Measurements from ENCODE around the gene SLC25A33.
"Not testable (repeated sequence)": the region's sequence is repeated elsewhere in the genome, so short reads cannot be mapped to it uniquely, and the experiment has no call there.

Gene SLC25A33

DNA sequence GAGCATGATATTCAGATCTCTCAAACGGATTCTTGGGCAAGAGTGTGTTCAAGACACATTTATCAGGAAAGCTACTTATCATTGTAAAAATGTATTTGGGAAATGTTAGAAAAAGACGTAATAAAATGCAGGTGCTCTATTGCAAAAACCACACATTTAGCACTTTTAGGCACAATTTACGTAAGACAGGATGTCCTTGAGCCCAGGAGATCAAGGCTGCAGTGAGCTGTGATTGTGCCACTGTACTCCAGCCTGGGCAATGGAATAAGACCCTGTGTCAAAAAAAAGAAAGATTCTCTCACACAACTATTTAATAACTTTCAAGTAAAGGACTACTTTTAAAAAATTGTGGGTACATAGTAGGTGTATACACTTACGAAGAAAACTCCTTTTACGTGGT is 18.4 kb downstream of the SLC25A33 start:
- no peak for DNase-seq
- TF ChIP-seq GATA1 (IDR thresholded peaks at IDR 0.05; ENCODE audit: low read depth, low read length) (no peak), POLR2A (IDR thresholded peaks at IDR 0.05; ENCODE audit: low read length) (no peak)

DNA sequence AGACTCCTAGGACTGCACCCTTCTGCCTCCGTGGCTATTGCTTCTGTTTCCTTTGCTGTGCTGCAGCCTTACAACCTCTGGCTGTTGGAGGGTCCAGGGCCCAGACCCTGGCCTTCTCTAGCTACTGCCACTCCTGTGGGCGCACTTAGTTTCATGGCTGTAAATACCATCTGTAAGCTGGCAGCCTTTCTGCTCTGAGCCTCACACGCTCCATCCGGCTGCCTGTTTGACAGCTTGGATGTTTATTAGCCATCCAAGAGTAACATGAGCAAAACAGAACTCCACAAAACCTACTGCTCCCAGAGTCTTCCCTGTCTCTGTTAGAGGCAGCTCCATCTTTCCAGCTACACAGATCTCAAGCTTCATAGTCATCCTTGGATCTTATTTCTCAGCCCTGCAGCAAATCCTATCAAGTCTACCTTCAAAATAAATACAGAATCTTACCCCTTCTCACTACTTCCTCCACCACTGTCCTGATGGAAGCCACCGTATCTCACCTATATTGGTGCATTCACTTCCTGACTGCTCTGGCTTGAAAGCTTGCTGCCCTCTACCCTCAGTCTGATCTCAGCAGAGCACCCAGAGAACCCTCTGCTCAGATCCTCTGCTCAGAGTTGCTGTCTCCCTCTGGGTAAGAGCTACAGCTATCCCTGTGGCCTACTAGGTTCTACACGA is 19.1 kb downstream of the SLC25A33 start:
- TF ChIP-seq GATA1 (IDR thresholded peaks at IDR 0.05; ENCODE audit: low read depth, low read length) (no peak), POLR2A (IDR thresholded peaks at IDR 0.05; ENCODE audit: low read length) (no peak)
- DNase-seq = no peak

DNA sequence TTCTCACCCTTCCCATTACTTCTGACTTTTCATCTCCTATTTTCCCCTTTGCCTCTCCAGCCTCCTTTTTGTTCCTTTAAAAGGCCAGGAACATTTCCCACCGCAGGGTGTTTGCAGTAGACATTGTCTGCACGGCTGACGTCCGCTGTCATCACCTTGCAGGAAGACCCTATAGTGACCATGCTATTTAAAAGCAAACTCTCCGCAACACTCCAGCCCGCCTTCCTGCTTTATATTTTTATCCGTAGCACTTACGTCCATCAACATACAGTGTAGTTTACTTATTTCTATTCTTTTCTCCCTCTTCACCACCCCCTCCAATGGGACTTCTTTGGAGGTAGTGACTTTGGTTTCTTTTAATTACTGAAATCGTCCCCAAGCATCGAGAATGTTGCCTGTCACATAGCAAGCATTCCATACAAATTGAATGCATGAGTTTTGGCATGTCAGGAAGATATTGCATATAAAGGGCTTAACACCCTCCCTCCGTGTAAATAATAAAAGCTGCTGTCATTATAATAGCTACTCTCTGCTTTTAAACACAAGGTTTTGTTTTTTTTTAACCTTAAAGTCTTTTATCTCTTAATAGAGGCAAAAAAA is 19.8 kb downstream of the SLC25A33 start:
- DNase-seq = no peak
- TF ChIP-seq GATA1 (IDR thresholded peaks at IDR 0.05; ENCODE audit: low read depth, low read length) (no peak), POLR2A (IDR thresholded peaks at IDR 0.05; ENCODE audit: low read length) (no peak)

- DNase-seq = no peak
- TF ChIP-seq GATA1 (IDR thresholded peaks at IDR 0.05; ENCODE audit: low read depth, low read length) = no peak
- TF ChIP-seq POLR2A (IDR thresholded peaks at IDR 0.05; ENCODE audit: low read length) = no peak
Observed at GRCh38 chr1:9559673-9560072, 20.4 kb downstream of the SLC25A33 start.

GRCh38 chr1:9560090-9560489 is 20.8 kb downstream of the SLC25A33 start:
- not testable (repeated sequence) for DNase-seq

- TF ChIP-seq POLR2A (IDR thresholded peaks at IDR 0.05; ENCODE audit: low read length) = no peak
- TF ChIP-seq GATA1 (IDR thresholded peaks at IDR 0.05; ENCODE audit: low read depth, low read length) = no peak
- peak; percentile 70 to 72 for DNase-seq
Observed at GRCh38 chr1:9561429-9561828, 22.2 kb downstream of the SLC25A33 start.

DNA sequence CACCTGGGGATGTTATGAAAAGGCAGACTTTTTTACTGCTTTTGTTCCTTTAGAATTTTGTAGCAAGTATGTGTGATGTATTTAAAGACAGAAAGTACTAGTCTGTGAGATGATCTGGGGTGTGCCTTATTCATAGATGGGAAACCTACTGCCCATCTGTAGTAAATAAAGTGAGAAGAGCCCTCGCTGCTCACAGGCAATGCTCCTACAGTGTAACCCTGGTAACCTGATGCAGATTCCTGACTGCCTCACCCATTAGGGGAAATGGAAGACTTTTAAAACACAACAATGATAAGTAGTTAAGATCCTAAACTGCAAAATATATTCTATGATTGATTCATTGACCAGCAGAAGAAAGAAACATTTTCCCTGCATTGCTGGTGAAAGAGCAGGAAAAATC is 30.0 kb downstream of the SLC25A33 start:
- DNase-seq = no peak
- TF ChIP-seq GATA1 (IDR thresholded peaks at IDR 0.05; ENCODE audit: low read depth, low read length) = no peak
- TF ChIP-seq POLR2A (IDR thresholded peaks at IDR 0.05; ENCODE audit: low read length) = no peak

DNA sequence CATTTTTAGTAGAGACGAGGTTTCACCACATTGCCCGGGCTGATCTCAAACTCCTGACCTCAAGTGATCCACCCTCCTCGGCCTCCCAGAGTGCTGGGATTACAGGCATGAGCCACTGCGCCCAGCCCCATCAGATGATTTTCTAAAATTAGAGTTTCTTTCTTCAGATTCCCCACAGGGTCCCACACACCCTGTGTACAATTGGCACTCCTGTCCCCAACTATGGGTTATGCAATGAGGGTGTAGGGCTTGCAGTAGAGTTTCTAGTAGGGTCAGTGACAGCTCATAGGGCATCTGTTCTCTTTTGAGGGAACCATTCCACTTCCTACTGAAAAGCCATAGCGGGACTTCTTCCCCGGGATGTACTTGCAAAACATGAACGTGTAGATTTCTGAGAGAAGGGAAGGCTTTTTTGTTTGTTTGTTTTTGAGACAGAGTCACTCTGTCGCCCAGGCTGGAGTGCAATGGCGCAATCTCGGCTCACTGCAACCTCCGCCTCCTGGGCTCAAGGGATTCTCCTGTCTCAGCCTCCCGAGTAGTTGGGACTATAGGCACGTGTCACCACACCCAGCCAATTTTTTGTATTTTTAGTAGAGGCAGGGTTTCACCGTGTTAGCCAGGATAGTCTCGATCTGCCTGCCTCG is 31.7 kb downstream of the SLC25A33 start:
- not testable (repeated sequence) for DNase-seq

GRCh38 chr1:9573723-9574122 is 34.5 kb downstream of the SLC25A33 start:
- DNase-seq = peak; percentile 34 to 47
- no peak for TF ChIP-seq POLR2A (IDR thresholded peaks at IDR 0.05; ENCODE audit: low read length)
- no peak for TF ChIP-seq GATA1 (IDR thresholded peaks at IDR 0.05; ENCODE audit: low read depth, low read length)

- DNase-seq = no peak
- TF ChIP-seq POLR2A (IDR thresholded peaks at IDR 0.05; ENCODE audit: low read length) = no peak
- no peak for TF ChIP-seq GATA1 (IDR thresholded peaks at IDR 0.05; ENCODE audit: low read depth, low read length)
Observed at GRCh38 chr1:9575486-9575885, 36.2 kb downstream of the SLC25A33 start.

DNA sequence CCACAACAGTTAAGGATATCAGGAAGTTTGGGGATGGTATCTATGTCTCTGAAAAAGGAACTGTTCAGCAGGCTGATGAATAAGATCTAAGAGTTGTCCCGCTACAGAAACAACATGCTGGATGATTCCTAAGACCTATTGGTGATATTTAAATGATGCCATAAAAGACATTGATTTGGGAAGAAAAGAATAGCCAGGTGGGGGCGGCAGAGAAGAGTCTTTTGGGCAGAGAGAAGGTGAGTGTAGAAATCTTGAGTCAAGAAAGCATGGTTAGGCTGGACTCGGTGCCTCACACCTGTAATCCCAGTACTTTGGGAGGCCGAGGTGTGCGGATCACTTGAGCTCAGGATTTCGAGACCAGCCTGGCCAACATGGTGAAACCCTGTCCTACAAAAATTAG is 37.6 kb downstream of the SLC25A33 start:
- no peak for DNase-seq
- TF ChIP-seq GATA1 (IDR thresholded peaks at IDR 0.05; ENCODE audit: low read depth, low read length) = no peak
- TF ChIP-seq POLR2A (IDR thresholded peaks at IDR 0.05; ENCODE audit: low read length) = no peak

DNA sequence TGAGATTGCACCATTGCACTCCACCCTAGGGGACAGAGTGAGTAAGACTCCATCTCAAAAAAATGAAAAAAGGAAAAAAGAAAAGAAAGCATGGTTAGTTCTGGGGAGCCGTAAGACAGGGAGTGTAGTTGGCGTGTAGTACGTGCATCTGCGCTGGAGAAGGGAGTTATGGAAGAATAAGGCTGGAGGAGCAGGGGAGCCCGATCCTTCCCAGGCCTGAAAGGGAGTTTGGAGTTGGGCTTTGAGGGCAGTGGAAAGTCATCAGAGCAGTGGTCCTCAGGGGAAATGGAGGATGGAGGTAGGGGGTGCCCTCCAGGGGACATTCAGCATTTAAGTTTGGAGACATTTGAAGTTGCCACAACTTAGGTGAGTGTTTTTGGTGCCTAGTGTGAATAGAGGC is 38.2 kb downstream of the SLC25A33 start:
- TF ChIP-seq GATA1 (IDR thresholded peaks at IDR 0.05; ENCODE audit: low read depth, low read length) = no peak
- no peak for TF ChIP-seq POLR2A (IDR thresholded peaks at IDR 0.05; ENCODE audit: low read length)
- DNase-seq = no peak

DNA sequence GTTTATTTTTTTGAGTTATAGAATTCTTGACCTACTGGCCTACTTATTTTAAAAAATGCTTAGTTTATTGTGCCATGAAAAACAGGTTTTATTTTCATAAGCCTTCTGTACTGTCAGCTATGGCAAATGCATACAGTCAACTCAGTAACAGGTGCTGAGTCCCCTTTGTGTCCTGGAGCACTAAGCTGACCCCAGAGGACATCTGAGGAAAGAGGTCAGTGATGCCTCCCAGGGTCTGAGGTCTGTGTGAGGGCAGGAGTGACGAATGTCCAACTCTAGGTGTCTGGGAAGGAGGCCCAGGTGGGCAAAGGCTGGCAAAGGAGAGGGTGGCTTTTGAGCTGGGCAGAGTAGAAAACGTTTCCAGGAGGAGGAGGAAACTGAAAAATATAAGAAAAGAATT is 41.7 kb downstream of the SLC25A33 start:
- no peak for DNase-seq
- no peak for TF ChIP-seq GATA1 (IDR thresholded peaks at IDR 0.05; ENCODE audit: low read depth, low read length)
- no peak for TF ChIP-seq POLR2A (IDR thresholded peaks at IDR 0.05; ENCODE audit: low read length)

DNA sequence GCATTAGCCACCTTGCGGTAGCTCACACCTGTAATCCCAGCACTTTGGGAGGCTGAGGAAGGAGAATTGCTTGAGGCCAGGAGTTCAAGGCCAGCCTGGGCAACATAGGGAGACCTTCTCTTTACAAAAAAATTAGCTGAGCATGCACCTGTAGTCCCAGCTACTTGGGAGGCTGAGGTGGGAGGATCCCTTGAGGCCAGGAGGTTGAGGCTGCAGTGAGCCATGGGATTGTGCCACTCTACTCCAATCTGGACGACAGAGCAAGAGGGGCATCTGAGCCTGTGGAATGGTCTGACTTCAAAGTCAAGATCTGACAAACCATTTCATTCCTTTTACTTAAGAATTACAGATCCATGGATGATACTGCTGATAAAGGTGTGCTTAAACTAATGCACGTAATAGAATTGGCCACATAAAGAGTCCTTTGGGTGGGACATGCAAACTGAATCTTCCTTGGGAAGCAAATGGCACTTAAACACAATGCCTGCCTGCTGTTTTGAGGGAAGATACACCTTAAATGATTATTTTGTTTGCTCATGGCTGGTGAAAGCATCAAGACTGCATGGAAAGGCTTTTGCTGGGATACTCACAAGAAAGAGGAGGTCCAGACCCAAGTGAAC is 47.0 kb downstream of the SLC25A33 start:
- TF ChIP-seq GATA1 (IDR thresholded peaks at IDR 0.05; ENCODE audit: low read depth, low read length) (no peak), POLR2A (IDR thresholded peaks at IDR 0.05; ENCODE audit: low read length) (no peak)
- DNase-seq = no peak
